Iris pigment epithelial cell (primary cell): Measurements from ENCODE around the gene ARID3A.
A peak's percentile ranks its signal among the peaks of the same experiment; 100 is the strongest.

Experiments used
- DNase-seq: peaks from one replicate; pipeline ENCODE4 v3.0.0-alpha.2; 2011; ENCODE audit warnings: low read depth

ARID3A gene

GRCh38 chr19:913080-913748 is 12.6 kb upstream of the ARID3A start, which contains the start of gene R3HDM4:
R3HDM4 (minus strand) TSS chr19:913219; CDS start chr19:913157, 62 bp downstream.
- peak; percentile 52 for DNase-seq

GRCh38 chr19:916645-917322 is 9.1 kb upstream of the ARID3A start:
- DNase-seq = no peak

GRCh38 chr19:917323-918151 is 8.3 kb upstream of the ARID3A start, which contains the start of gene KISS1R:
KISS1R (plus strand) TSS chr19:917333; CDS start chr19:917503, 170 bp downstream.
- no peak for DNase-seq

- no peak for DNase-seq
Measured at GRCh38 chr19:918152-918437, 7.7 kb upstream of the ARID3A start.

- no peak for DNase-seq
Measured at GRCh38 chr19:918481-919198, 7.2 kb upstream of the ARID3A start.

GRCh38 chr19:919199-920050 is 6.4 kb upstream of the ARID3A start:
- DNase-seq = no peak

GRCh38 chr19:920051-920864 is 5.6 kb upstream of the ARID3A start:
- DNase-seq = peak; percentile 41

- no peak for DNase-seq
Measured at GRCh38 chr19:924553-925086, 1.2 kb upstream of the ARID3A start.

GRCh38 chr19:925087-925525 is 729 bp upstream of the ARID3A start:
- DNase-seq = peak; percentile 38

- no peak for DNase-seq
Measured at GRCh38 chr19:926323-926588, 421 bp downstream of the ARID3A start.

- peak; percentile 63 for DNase-seq
Measured at GRCh38 chr19:926589-927350, 935 bp downstream of the ARID3A start.

- DNase-seq = no peak
Measured at GRCh38 chr19:927351-927779, 1.5 kb downstream of the ARID3A start.

- DNase-seq = no peak
Measured at GRCh38 chr19:927780-928401, 2.1 kb downstream of the ARID3A start.

- peak; percentile 59 for DNase-seq
Measured at GRCh38 chr19:928471-929202, 2.8 kb downstream of the ARID3A start.

- no peak for DNase-seq
Measured at GRCh38 chr19:929203-929890, 3.5 kb downstream of the ARID3A start.

GRCh38 chr19:929891-930258 is 4.0 kb downstream of the ARID3A start:
- DNase-seq = no peak

GRCh38 chr19:931860-932647 is 6.2 kb downstream of the ARID3A start:
- no peak for DNase-seq
